HEK293 (cell line): Measurements from ENCODE around the gene SYNDIG1.

Source experiments
- CTCF ChIA-PET: fragments of 350-600 bp; formaldehyde crosslinking; extraction: SDS; loops from one replicate; lab custom pipeline; 2021; ENCODE audit warnings: antibody characterized with exemption; lab: Yijun Ruan, JAX
- POLR2A ChIA-PET: fragments of 300-600 bp; formaldehyde crosslinking; extraction: SDS; loops from one replicate; lab custom pipeline; 2020; ENCODE audit warnings: antibody characterized with exemption, inconsistent platforms; lab: Yijun Ruan, JAX
- H3K27ac ChIP-seq: fragments of 200-500 bp; sonication (Bioruptor generic); 2 replicates; pipeline ENCODE4 v1.5.1; 2014; ENCODE audit warnings: low read depth, low read length, control low read depth, inconsistent platforms; ENCODE audit errors: extremely low read depth
- H3K36me3 ChIP-seq, 2 experiments: fragments of 200-500 bp in 1 of 2; sonication (Bioruptor generic) in 1 of 2; 1 replicate in 1 of 2; 2 replicates in 1 of 2; pipeline ENCODE4 v1.5.1; 2014 to 2017; ENCODE audit warnings: inconsistent platforms in 2 of 2, low read length in 2 of 2; ENCODE audit not compliant: control insufficient read depth in 2 of 2, insufficient read depth in 1 of 2
- H3K4me1 ChIP-seq: fragments of 200-500 bp; sonication (Bioruptor generic); 2 replicates; pipeline ENCODE4 v1.5.1; 2014; ENCODE audit warnings: mild to moderate bottlenecking, low read length, inconsistent platforms; ENCODE audit not compliant: control insufficient read depth, insufficient read depth
- H3K4me3 ChIP-seq: 2 replicates; pipeline ENCODE4 v1.5.1; 2011; ENCODE audit warnings: low read depth, mild to moderate bottlenecking, control low read depth, low read length, moderate library complexity
- H3K9me3 ChIP-seq: fragments of 200-500 bp; sonication (Bioruptor generic); 2 replicates; pipeline ENCODE4 v1.5.1; 2014; ENCODE audit warnings: low read depth, low read length, inconsistent platforms; ENCODE audit not compliant: control insufficient read depth, insufficient read depth
- BCL11B ChIP-seq: fragments of 450-650 bp; formaldehyde crosslinking; IDR thresholded peaks from 2 replicates; pipeline ENCODE4 v1.5.1; 2016; ENCODE audit warnings: low read depth, missing biosample characterization, missing genetic modification characterization
- KLF9 ChIP-seq: fragments of 450-650 bp; formaldehyde crosslinking; IDR thresholded peaks from 2 replicates; pipeline ENCODE4 v1.5.1; 2016; ENCODE audit warnings: missing biosample characterization, missing genetic modification characterization, low read depth
- MYNN ChIP-seq: fragments of 450-650 bp; formaldehyde crosslinking; IDR thresholded peaks from 2 replicates; pipeline ENCODE4 v1.5.1; 2016; ENCODE audit warnings: missing biosample characterization, missing genetic modification characterization, borderline replicate concordance
- MZF1 ChIP-seq: fragments of 450-650 bp; formaldehyde crosslinking; IDR thresholded peaks from 2 replicates; pipeline ENCODE4 v1.5.1; 2017; ENCODE audit warnings: missing biosample characterization, missing genetic modification characterization, borderline replicate concordance
- ZNF157 ChIP-seq: fragments of 450-650 bp; formaldehyde crosslinking; IDR thresholded peaks from 2 replicates; pipeline ENCODE4 v1.5.1; 2016; ENCODE audit warnings: missing biosample characterization, missing genetic modification characterization
- ZNF221 ChIP-seq: fragments of 450-650 bp; formaldehyde crosslinking; IDR thresholded peaks from 2 replicates; pipeline ENCODE4 v1.5.1; 2017; ENCODE audit warnings: missing biosample characterization, missing genetic modification characterization, borderline replicate concordance
- ZNF24 ChIP-seq: fragments of 450-650 bp; formaldehyde crosslinking; IDR thresholded peaks from 2 replicates; pipeline ENCODE4 v1.5.1; 2016; ENCODE audit warnings: missing biosample characterization, missing genetic modification characterization
- ZNF266 ChIP-seq: fragments of 450-650 bp; formaldehyde crosslinking; IDR thresholded peaks from 2 replicates; pipeline ENCODE4 v1.5.1; 2016; ENCODE audit warnings: missing biosample characterization, missing genetic modification characterization, low read depth
- ZNF391 ChIP-seq: fragments of 450-650 bp; formaldehyde crosslinking; IDR thresholded peaks from 2 replicates; pipeline ENCODE4 v1.5.1; 2016; ENCODE audit warnings: low read depth, missing biosample characterization, missing genetic modification characterization, borderline replicate concordance
- ZNF404 ChIP-seq: fragments of 450-650 bp; formaldehyde crosslinking; IDR thresholded peaks from 2 replicates; pipeline ENCODE4 v1.5.1; 2017; ENCODE audit warnings: missing biosample characterization, missing genetic modification characterization
- ZNF48 ChIP-seq: fragments of 450-650 bp; formaldehyde crosslinking; IDR thresholded peaks from 2 replicates; pipeline ENCODE4 v1.5.1; 2016; ENCODE audit warnings: missing biosample characterization, missing genetic modification characterization
- ZNF514 ChIP-seq: fragments of 450-650 bp; formaldehyde crosslinking; IDR thresholded peaks from 2 replicates; pipeline ENCODE4 v1.5.1; 2016; ENCODE audit warnings: missing biosample characterization, missing genetic modification characterization
- ZNF529 ChIP-seq: fragments of 450-650 bp; formaldehyde crosslinking; IDR thresholded peaks from 2 replicates; pipeline ENCODE4 v1.5.1; 2017; ENCODE audit warnings: missing genetic modification characterization, missing biosample characterization; ENCODE audit not compliant: insufficient replicate concordance
- ZNF677 ChIP-seq: fragments of 450-650 bp; IDR thresholded peaks from 2 replicates; pipeline ENCODE4 v1.5.0; 2018; ENCODE audit warnings: missing biosample characterization, mild to moderate bottlenecking, missing genetic modification characterization, moderate library complexity
- ZNF777 ChIP-seq: fragments of 450-650 bp; formaldehyde crosslinking; IDR thresholded peaks from 2 replicates; pipeline ENCODE4 v1.5.1; 2017; ENCODE audit warnings: missing biosample characterization, missing genetic modification characterization, borderline replicate concordance
- ZNF837 ChIP-seq: fragments of 450-650 bp; formaldehyde crosslinking; IDR thresholded peaks from 2 replicates; pipeline ENCODE4 v1.5.1; 2016; ENCODE audit warnings: missing biosample characterization, missing genetic modification characterization
- TF ChIP-seq, protein P1 (sequence below): fragments of 450-650 bp; formaldehyde crosslinking; IDR thresholded peaks from 2 replicates; pipeline ENCODE4 v1.5.1; 2016; ENCODE audit warnings: missing biosample characterization, missing genetic modification characterization
- TF ChIP-seq, protein P2 (sequence below): fragments of 450-650 bp; formaldehyde crosslinking; IDR thresholded peaks from 2 replicates; pipeline ENCODE4 v1.5.1; 2016; ENCODE audit warnings: missing biosample characterization, missing genetic modification characterization
- TF ChIP-seq, protein P3 (sequence below): fragments of 450-650 bp; IDR thresholded peaks from 2 replicates; pipeline ENCODE4 v1.5.1; 2018; ENCODE audit warnings: missing biosample characterization, mild to moderate bottlenecking, missing genetic modification characterization
- TF ChIP-seq, protein P4 (sequence below): fragments of 450-650 bp; IDR thresholded peaks from 2 replicates; pipeline ENCODE4 v1.5.1; 2018; ENCODE audit warnings: missing biosample characterization, missing genetic modification characterization
- TF ChIP-seq, protein P5 (sequence below): fragments of 450-650 bp; formaldehyde crosslinking; IDR thresholded peaks from 2 replicates; pipeline ENCODE4 v1.5.1; 2016; ENCODE audit warnings: missing biosample characterization, missing genetic modification characterization
- TF ChIP-seq, protein P6 (sequence below): fragments of 450-650 bp; formaldehyde crosslinking; IDR thresholded peaks from 2 replicates; pipeline ENCODE4 v1.5.1; 2016; ENCODE audit warnings: missing biosample characterization, missing genetic modification characterization
- TF ChIP-seq, protein P7 (sequence below): fragments of 450-650 bp; formaldehyde crosslinking; IDR thresholded peaks from 2 replicates; pipeline ENCODE4 v1.5.1; 2016; ENCODE audit warnings: missing biosample characterization, missing genetic modification characterization

Gene SYNDIG1

DNA sequence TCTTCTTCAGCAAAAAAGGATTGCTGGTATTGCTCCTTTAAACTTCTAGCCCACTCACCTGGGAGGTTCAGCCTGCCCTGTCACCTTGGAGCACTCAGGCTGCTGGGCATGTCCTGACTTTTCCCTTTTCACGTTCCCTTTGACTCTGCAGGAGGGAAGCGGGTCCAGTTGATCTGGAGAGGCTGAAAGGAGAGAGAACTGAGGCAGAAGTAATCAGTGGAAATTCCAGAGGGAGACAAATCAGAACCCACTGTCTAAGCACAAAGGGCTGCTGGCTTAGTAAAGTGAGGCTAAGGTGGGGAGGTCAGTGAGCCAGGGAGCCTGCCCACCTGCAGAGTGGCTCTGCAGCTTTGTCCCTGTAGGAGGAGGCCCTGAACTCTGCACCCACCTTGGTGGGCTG is 9.7 kb upstream of the SYNDIG1 start:
- ChIA-PET POLR2A (no interaction called here), CTCF (no interaction called here)
- no peak for TF ChIP-seq BCL11B (tag by site-specific recombination)
- no peak for TF ChIP-seq ZNF48 (tag by site-specific recombination)
- no peak for TF ChIP-seq ZNF157 (tag by site-specific recombination)
- no peak for TF ChIP-seq KLF9 (tag by site-specific recombination)
- TF ChIP-seq, protein P1, sequence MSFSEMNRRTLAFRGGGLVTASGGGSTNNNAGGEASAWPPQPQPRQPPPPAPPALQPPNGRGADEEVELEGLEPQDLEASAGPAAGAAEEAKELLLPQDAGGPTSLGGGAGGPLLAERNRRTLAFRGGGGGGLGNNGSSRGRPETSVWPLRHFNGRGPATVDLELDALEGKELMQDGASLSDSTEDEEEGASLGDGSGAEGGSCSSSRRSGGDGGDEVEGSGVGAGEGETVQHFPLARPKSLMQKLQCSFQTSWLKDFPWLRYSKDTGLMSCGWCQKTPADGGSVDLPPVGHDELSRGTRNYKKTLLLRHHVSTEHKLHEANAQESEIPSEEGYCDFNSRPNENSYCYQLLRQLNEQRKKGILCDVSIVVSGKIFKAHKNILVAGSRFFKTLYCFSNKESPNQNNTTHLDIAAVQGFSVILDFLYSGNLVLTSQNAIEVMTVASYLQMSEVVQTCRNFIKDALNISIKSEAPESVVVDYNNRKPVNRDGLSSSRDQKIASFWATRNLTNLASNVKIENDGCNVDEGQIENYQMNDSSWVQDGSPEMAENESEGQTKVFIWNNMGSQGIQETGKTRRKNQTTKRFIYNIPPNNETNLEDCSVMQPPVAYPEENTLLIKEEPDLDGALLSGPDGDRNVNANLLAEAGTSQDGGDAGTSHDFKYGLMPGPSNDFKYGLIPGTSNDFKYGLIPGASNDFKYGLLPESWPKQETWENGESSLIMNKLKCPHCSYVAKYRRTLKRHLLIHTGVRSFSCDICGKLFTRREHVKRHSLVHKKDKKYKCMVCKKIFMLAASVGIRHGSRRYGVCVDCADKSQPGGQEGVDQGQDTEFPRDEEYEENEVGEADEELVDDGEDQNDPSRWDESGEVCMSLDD: no peak
- no peak for TF ChIP-seq MYNN (tag by site-specific recombination)
- TF ChIP-seq ZNF24 (tag by site-specific recombination): no peak
- no peak for TF ChIP-seq MZF1 (tag by site-specific recombination)
- no peak for TF ChIP-seq ZNF837
- TF ChIP-seq, protein P2, sequence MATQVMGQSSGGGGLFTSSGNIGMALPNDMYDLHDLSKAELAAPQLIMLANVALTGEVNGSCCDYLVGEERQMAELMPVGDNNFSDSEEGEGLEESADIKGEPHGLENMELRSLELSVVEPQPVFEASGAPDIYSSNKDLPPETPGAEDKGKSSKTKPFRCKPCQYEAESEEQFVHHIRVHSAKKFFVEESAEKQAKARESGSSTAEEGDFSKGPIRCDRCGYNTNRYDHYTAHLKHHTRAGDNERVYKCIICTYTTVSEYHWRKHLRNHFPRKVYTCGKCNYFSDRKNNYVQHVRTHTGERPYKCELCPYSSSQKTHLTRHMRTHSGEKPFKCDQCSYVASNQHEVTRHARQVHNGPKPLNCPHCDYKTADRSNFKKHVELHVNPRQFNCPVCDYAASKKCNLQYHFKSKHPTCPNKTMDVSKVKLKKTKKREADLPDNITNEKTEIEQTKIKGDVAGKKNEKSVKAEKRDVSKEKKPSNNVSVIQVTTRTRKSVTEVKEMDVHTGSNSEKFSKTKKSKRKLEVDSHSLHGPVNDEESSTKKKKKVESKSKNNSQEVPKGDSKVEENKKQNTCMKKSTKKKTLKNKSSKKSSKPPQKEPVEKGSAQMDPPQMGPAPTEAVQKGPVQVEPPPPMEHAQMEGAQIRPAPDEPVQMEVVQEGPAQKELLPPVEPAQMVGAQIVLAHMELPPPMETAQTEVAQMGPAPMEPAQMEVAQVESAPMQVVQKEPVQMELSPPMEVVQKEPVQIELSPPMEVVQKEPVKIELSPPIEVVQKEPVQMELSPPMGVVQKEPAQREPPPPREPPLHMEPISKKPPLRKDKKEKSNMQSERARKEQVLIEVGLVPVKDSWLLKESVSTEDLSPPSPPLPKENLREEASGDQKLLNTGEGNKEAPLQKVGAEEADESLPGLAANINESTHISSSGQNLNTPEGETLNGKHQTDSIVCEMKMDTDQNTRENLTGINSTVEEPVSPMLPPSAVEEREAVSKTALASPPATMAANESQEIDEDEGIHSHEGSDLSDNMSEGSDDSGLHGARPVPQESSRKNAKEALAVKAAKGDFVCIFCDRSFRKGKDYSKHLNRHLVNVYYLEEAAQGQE (tag by site-specific recombination): no peak
- no peak for TF ChIP-seq ZNF677 (tag by site-specific recombination)
- TF ChIP-seq ZNF404: no peak
- no peak for TF ChIP-seq ZNF391 (tag by site-specific recombination)
- TF ChIP-seq, protein P3, sequence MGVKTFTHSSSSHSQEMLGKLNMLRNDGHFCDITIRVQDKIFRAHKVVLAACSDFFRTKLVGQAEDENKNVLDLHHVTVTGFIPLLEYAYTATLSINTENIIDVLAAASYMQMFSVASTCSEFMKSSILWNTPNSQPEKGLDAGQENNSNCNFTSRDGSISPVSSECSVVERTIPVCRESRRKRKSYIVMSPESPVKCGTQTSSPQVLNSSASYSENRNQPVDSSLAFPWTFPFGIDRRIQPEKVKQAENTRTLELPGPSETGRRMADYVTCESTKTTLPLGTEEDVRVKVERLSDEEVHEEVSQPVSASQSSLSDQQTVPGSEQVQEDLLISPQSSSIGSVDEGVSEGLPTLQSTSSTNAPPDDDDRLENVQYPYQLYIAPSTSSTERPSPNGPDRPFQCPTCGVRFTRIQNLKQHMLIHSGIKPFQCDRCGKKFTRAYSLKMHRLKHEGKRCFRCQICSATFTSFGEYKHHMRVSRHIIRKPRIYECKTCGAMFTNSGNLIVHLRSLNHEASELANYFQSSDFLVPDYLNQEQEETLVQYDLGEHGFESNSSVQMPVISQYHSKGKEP: no peak
- TF ChIP-seq, protein P4, sequence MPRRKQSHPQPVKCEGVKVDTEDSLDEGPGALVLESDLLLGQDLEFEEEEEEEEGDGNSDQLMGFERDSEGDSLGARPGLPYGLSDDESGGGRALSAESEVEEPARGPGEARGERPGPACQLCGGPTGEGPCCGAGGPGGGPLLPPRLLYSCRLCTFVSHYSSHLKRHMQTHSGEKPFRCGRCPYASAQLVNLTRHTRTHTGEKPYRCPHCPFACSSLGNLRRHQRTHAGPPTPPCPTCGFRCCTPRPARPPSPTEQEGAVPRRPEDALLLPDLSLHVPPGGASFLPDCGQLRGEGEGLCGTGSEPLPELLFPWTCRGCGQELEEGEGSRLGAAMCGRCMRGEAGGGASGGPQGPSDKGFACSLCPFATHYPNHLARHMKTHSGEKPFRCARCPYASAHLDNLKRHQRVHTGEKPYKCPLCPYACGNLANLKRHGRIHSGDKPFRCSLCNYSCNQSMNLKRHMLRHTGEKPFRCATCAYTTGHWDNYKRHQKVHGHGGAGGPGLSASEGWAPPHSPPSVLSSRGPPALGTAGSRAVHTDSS: no peak
- TF ChIP-seq ZNF529: no peak
- no peak for TF ChIP-seq ZNF221
- no peak for TF ChIP-seq ZNF514 (tag by site-specific recombination)

DNA sequence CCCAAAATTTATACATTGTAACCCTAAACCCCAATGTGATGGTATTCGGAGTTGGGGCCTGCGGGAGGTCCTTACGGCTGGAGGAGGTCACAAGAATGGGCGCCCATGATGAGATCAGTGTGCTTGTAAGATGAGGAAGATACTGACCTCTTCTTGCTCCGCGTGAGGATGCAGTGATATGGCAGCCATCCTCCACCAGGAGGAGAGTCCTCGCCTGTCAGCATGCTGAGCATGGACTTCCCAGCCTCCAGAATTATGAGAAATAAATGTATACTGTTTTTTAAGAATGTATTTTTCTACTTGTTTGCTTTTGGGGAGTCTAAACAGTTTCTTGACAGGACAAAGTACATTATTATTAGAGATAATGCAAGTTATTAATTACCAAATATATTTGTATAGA is 8.7 kb upstream of the SYNDIG1 start:
- POLR2A ChIA-PET: no interaction called here
- Histone ChIP-seq H3K9me3 (no peaks in the 10 kb centered on the region), H3K27ac (no peak overlapping the region), H3K36me3 (no peaks in the 10 kb centered on the region), H3K4me1 (no peaks in the 10 kb centered on the region), H3K4me3 (no peak overlapping the region)
- CTCF ChIA-PET: no interaction called here
- TF ChIP-seq, protein P5, sequence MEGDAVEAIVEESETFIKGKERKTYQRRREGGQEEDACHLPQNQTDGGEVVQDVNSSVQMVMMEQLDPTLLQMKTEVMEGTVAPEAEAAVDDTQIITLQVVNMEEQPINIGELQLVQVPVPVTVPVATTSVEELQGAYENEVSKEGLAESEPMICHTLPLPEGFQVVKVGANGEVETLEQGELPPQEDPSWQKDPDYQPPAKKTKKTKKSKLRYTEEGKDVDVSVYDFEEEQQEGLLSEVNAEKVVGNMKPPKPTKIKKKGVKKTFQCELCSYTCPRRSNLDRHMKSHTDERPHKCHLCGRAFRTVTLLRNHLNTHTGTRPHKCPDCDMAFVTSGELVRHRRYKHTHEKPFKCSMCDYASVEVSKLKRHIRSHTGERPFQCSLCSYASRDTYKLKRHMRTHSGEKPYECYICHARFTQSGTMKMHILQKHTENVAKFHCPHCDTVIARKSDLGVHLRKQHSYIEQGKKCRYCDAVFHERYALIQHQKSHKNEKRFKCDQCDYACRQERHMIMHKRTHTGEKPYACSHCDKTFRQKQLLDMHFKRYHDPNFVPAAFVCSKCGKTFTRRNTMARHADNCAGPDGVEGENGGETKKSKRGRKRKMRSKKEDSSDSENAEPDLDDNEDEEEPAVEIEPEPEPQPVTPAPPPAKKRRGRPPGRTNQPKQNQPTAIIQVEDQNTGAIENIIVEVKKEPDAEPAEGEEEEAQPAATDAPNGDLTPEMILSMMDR: no peak
- TF ChIP-seq ZNF777 (tag by site-specific recombination): no peak
- TF ChIP-seq MZF1 (tag by site-specific recombination): no peak
- TF ChIP-seq, protein P6, sequence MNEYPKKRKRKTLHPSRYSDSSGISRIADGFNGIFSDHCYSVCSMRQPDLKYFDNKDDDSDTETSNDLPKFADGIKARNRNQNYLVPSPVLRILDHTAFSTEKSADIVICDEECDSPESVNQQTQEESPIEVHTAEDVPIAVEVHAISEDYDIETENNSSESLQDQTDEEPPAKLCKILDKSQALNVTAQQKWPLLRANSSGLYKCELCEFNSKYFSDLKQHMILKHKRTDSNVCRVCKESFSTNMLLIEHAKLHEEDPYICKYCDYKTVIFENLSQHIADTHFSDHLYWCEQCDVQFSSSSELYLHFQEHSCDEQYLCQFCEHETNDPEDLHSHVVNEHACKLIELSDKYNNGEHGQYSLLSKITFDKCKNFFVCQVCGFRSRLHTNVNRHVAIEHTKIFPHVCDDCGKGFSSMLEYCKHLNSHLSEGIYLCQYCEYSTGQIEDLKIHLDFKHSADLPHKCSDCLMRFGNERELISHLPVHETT (tag by site-specific recombination): no peak
- TF ChIP-seq ZNF266: no peak
- TF ChIP-seq, protein P7, sequence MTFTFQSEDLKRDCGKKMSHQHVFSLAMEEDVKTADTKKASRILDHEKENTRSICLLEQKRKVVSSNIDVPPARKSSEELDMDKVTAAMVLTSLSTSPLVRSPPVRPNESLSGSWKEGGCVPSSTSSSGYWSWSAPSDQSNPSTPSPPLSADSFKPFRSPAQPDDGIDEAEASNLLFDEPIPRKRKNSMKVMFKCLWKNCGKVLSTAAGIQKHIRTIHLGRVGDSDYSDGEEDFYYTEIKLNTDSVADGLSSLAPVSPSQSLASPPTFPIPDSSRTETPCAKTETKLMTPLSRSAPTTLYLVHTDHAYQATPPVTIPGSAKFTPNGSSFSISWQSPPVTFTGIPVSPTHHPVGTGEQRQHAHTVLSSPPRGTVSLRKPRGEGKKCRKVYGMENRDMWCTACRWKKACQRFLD: no peak

More for the DNA sequence above, 9.7 kb upstream of the SYNDIG1 start:
- Histone ChIP-seq H3K4me1 (no peaks in the 10 kb centered on the region), H3K4me3 (no peak overlapping the region), H3K27ac (no peak overlapping the region), H3K36me3 (no peaks in the 10 kb centered on the region), H3K9me3 (no peaks in the 10 kb centered on the region)
